Measurements from ENCODE around the gene CD96.

CD96 gene

DNA sequence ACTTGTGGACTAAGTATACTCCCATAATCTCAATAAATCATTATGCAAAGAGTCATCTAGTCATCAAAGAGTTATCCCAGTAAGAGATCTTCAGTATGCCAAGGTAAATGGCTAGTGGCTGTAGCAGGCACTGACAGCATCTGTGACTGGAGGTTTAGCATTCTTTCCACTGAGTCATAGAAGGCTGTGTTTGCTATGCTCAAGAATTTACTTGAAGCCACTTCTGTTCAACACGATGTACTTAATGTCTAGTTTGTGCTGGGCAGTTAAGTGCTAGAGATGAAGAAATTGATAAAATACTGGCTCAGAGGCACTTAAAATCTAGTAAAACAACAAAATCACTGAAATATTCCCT lies 40.1 kb downstream of the CD96 start:
- peaks cover 7% of the 10 kb centered on the region for H3K9me3 Mint-ChIP-seq
- H3K36me3 Mint-ChIP-seq (ENCODE audit: low read depth): no peaks in the 10 kb centered on the region
- H3K4me1 Mint-ChIP-seq: no peaks in the 10 kb centered on the region

DNA sequence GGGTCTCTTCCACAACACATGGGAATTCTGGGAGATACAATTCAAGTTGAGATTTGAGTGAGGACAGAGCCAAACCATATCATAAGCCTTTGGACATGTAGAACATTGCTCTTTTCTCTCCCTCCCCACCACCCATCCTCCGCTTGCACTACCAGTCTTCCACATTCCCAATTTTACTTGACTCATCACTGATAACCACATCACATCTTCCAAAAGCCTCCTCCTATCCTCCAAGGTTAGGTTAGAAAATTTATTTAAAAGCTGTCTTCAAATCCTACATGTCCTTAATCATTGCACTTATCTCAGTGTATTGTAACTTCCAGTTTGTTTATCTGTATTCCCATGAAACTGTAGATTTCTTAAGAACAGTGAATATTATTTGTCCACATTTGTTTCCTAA lies 42.7 kb downstream of the CD96 start:
- no peaks in the 10 kb centered on the region for H3K36me3 Mint-ChIP-seq (ENCODE audit: low read depth)
- no peaks in the 10 kb centered on the region for H3K4me1 Mint-ChIP-seq
- H3K9me3 Mint-ChIP-seq: peaks cover 12% of the 10 kb centered on the region
- no peak overlapping the region for H3K4me3 Mint-ChIP-seq
- TF ChIP-seq, protein P1, sequence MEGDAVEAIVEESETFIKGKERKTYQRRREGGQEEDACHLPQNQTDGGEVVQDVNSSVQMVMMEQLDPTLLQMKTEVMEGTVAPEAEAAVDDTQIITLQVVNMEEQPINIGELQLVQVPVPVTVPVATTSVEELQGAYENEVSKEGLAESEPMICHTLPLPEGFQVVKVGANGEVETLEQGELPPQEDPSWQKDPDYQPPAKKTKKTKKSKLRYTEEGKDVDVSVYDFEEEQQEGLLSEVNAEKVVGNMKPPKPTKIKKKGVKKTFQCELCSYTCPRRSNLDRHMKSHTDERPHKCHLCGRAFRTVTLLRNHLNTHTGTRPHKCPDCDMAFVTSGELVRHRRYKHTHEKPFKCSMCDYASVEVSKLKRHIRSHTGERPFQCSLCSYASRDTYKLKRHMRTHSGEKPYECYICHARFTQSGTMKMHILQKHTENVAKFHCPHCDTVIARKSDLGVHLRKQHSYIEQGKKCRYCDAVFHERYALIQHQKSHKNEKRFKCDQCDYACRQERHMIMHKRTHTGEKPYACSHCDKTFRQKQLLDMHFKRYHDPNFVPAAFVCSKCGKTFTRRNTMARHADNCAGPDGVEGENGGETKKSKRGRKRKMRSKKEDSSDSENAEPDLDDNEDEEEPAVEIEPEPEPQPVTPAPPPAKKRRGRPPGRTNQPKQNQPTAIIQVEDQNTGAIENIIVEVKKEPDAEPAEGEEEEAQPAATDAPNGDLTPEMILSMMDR (IDR thresholded peaks at IDR 0.05; ENCODE audit: unreplicated experiment in 3 of 3): no peak
- H3K27me3 Mint-ChIP-seq (ENCODE audit: low read depth): peaks cover 10% of the 10 kb centered on the region
- H3K27ac Mint-ChIP-seq: no peak overlapping the region

More for the DNA sequence above, 40.1 kb downstream of the CD96 start:
- no peak overlapping the region for H3K4me3 Mint-ChIP-seq
- H3K27me3 Mint-ChIP-seq (ENCODE audit: low read depth): peaks cover 4% of the 10 kb centered on the region
- H3K27ac Mint-ChIP-seq: no peak overlapping the region
- TF ChIP-seq, protein P1 (IDR thresholded peaks at IDR 0.05; ENCODE audit: unreplicated experiment in 3 of 3): no peak

DNA sequence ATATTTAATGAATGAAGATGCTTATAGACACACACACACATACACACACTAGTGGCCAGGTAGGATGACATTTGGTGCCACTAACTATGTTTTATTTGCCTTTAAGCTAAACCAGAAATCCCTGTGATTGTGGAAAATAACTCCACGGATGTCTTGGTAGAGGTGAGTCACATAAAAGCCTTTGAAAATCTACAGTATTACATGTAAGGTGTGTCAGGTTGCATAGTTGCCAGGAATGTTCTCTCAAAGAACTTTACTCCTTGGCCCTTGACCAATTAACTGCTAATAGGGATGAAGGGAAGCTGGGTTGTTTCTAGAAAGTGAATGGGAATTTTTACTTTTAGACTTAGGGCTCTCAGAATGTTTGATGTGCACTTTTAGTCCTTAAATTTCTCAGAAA lies 43.2 kb downstream of the CD96 start:
- peaks cover 10% of the 10 kb centered on the region for H3K27me3 Mint-ChIP-seq (ENCODE audit: low read depth)
- no peak overlapping the region for H3K27ac Mint-ChIP-seq
- H3K4me1 Mint-ChIP-seq: no peaks in the 10 kb centered on the region
- H3K4me3 Mint-ChIP-seq: no peak overlapping the region
- H3K36me3 Mint-ChIP-seq (ENCODE audit: low read depth): no peaks in the 10 kb centered on the region
- TF ChIP-seq, protein P1 (IDR thresholded peaks at IDR 0.05; ENCODE audit: unreplicated experiment in 3 of 3): no peak
- H3K9me3 Mint-ChIP-seq: peaks cover 12% of the 10 kb centered on the region

DNA sequence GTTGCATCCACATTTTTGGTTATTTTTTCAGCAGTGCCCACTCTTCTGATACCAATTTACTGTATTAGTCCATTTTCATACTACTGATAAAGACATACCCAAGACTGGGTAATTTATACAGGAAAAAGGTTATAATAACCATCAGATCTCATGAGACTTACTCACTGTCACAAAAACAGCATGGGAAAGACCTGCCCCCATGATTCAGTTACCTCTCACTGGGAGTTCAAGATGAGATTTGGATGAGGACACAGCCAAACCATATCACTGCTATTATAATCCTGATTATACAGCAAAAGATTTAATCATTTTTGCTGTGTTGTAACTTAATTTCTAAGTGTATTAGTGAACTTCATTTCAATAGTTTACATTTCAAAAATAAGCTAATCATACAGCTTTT lies 46.5 kb downstream of the CD96 start:
- TF ChIP-seq, protein P1 (IDR thresholded peaks at IDR 0.05; ENCODE audit: unreplicated experiment in 3 of 3): no peak
- H3K27ac Mint-ChIP-seq: no peak overlapping the region
- H3K36me3 Mint-ChIP-seq (ENCODE audit: low read depth): no peaks in the 10 kb centered on the region
- H3K27me3 Mint-ChIP-seq (ENCODE audit: low read depth): peaks cover 11% of the 10 kb centered on the region
- H3K9me3 Mint-ChIP-seq: peaks cover 12% of the 10 kb centered on the region
- no peaks in the 10 kb centered on the region for H3K4me1 Mint-ChIP-seq
- no peak overlapping the region for H3K4me3 Mint-ChIP-seq

DNA sequence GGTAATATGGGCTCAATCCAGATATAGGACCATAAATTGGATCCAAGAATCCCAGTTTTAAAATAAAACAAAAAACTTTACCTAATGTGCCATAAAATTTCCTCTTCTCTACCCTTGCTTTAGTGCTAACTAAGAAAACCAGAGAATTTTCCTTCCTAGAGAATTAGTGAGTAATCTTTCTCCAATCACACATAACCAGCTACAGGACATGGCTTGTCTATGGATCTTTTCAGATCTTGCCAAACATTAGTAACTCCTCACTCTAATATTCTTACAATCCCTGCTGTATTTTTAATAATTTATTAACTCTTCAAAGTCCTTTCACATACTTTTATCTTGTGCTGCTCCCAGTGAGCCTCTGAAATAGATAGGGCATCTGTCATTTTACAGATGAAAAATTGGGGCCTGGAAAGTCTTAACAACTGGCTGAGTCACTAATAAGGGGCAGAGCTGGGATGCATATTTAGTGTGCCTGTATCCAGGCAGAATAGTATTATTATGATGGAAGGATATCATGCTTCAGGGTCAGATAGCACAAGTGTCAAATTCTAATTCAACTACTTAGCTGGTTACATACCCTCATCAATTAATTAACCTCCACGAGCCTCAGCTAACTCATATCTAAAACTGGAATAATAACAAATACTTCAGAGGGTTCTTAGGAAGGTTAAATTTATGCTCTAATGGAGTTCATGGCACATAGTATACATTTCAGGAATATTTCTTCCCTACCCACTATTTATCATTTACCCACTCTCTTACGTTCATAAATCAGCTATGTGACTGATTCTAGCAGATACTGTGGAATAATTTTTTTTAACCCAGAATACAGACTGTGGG lies 47.5 kb downstream of the CD96 start:
- peaks cover 13% of the 10 kb centered on the region for H3K27me3 Mint-ChIP-seq (ENCODE audit: low read depth)
- H3K36me3 Mint-ChIP-seq (ENCODE audit: low read depth): no peaks in the 10 kb centered on the region
- no peaks in the 10 kb centered on the region for H3K4me1 Mint-ChIP-seq
- no peak overlapping the region for H3K4me3 Mint-ChIP-seq
- TF ChIP-seq, protein P1 (IDR thresholded peaks at IDR 0.05; ENCODE audit: unreplicated experiment in 3 of 3): no peak
- H3K27ac Mint-ChIP-seq: no peak overlapping the region
- H3K9me3 Mint-ChIP-seq: peaks cover 12% of the 10 kb centered on the region

DNA sequence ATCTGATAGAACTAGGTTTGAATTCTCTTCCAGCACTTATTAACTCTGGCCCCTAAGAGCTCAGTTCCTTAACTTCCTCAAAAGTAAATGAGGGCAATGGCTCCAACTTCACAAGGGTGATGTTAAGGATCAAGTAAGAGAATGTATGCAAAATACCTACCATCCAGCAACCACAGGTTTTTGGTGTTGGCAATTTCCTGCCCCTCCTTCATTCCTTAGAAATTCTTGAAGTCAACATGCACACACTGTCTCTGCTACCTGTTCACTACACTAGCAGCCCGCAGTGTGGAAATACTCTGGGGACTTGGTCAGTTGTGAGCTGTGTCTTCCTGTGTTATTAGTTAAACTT lies 48.1 kb downstream of the CD96 start:
- H3K9me3 Mint-ChIP-seq: peaks cover 12% of the 10 kb centered on the region
- no peak overlapping the region for H3K27ac Mint-ChIP-seq
- TF ChIP-seq, protein P1 (IDR thresholded peaks at IDR 0.05; ENCODE audit: unreplicated experiment in 3 of 3): no peak
- peaks cover 13% of the 10 kb centered on the region for H3K27me3 Mint-ChIP-seq (ENCODE audit: low read depth)
- no peak overlapping the region for H3K4me3 Mint-ChIP-seq
- no peaks in the 10 kb centered on the region for H3K4me1 Mint-ChIP-seq
- no peaks in the 10 kb centered on the region for H3K36me3 Mint-ChIP-seq (ENCODE audit: low read depth)

All from nephron (organoid).